Nephron (organoid): ENCODE results near the gene TSHZ3.

Experiments
- H3K27ac Mint-ChIP-seq, 3 experiments: 2 replicates each; pipeline ENCODE4 v1.8.0; 2020; ENCODE audit warnings: mixed read lengths in 3 of 3, mild to moderate bottlenecking in 2 of 3, moderate library complexity in 1 of 3
- H3K27me3 Mint-ChIP-seq: 2 replicates; pipeline ENCODE4 v1.8.0; 2021; ENCODE audit warnings: low read depth, mild to moderate bottlenecking, moderate library complexity, mixed read lengths
- H3K36me3 Mint-ChIP-seq: 2 replicates; pipeline ENCODE4 v1.8.0; 2020; ENCODE audit warnings: low read depth, mixed read lengths
- H3K4me1 Mint-ChIP-seq: 2 replicates; pipeline ENCODE4 v1.8.0; 2020; ENCODE audit warnings: mixed read lengths
- H3K4me3 Mint-ChIP-seq, 3 experiments: 2 replicates each; pipeline ENCODE4 v1.8.0; 2020; ENCODE audit warnings: mild to moderate bottlenecking in 3 of 3, mixed read lengths in 3 of 3, moderate library complexity in 2 of 3
- H3K9me3 Mint-ChIP-seq: 2 replicates; pipeline ENCODE4 v1.8.0; 2020; ENCODE audit warnings: mixed read lengths
- CTCF ChIP-seq, 3 experiments: fragments of 200-600 bp; sonication (generic); IDR thresholded peaks; one replicate each; pipeline ENCODE4 v1.5.0; 2021; ENCODE audit warnings: antibody characterized with exemption in 3 of 3; ENCODE audit not compliant: unreplicated experiment in 3 of 3

Gene TSHZ3

DNA sequence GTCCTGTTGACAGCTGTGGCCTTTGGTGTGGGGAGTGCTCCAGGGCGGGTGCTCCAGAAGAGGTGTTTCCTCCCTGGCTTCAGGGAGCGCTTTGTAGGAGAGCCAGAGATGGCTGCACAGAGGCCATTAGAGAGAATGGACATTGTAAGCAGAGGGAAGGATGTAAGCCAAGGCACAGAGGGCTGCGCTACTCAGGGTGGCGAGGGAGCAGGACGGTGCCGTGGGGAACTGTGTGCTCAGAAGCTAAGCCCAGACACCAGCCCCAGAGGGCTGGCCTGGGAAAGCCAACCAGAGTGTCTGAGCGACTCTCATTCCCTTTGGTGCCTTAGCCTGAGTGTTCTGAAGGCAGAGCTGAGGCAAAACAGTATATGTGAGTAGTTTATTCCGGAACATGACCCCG is 92.2 kb downstream of the TSHZ3 start:
- no peak for TF ChIP-seq CTCF (IDR thresholded peaks at IDR 0.05; ENCODE audit: unreplicated experiment in 3 of 3)
- peaks cover 18% of the 10 kb centered on the region for H3K27me3 Mint-ChIP-seq

DNA sequence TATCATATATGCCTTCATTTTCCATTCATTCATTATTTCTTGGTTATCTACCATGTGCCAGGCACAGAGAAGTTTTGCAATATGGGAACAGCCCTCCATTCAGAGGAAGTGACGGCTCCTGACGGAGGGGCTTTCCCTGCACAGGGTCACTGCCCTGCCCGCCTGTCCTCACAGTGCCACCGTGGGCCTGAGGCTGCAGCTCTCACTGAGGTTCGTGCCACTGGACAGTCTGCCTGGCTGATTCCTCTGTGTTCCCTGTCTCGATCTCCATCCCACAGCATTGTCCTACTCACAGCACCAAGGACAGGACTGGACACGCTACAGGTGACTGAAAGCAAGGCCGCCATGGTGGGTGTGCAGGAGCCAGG is 92.7 kb downstream of the TSHZ3 start:
- H3K9me3 Mint-ChIP-seq, result no peaks in the 10 kb centered on the region
- peak overlapping the region; percentile 37 to 69 (median 65) for H3K27ac Mint-ChIP-seq
- H3K27me3 Mint-ChIP-seq, result peaks cover 19% of the 10 kb centered on the region
- no peak for TF ChIP-seq CTCF (IDR thresholded peaks at IDR 0.05; ENCODE audit: unreplicated experiment in 3 of 3)
- no peaks in the 10 kb centered on the region for H3K36me3 Mint-ChIP-seq
- H3K4me3 Mint-ChIP-seq, result no peak overlapping the region
- H3K4me1 Mint-ChIP-seq, result peaks cover 81% of the 10 kb centered on the region

More for the DNA sequence above, 92.2 kb downstream of the TSHZ3 start:
- H3K9me3 Mint-ChIP-seq, result no peaks in the 10 kb centered on the region
- peaks cover 84% of the 10 kb centered on the region for H3K4me1 Mint-ChIP-seq
- H3K4me3 Mint-ChIP-seq, result no peak overlapping the region
- H3K27ac Mint-ChIP-seq, result peak overlapping the region; percentile 65 to 75 (median 69)
- no peaks in the 10 kb centered on the region for H3K36me3 Mint-ChIP-seq

- no peak overlapping the region for H3K4me3 Mint-ChIP-seq
- no peaks in the 10 kb centered on the region for H3K9me3 Mint-ChIP-seq
- peaks cover 19% of the 10 kb centered on the region for H3K27me3 Mint-ChIP-seq
- peaks cover 75% of the 10 kb centered on the region for H3K4me1 Mint-ChIP-seq
- TF ChIP-seq CTCF (IDR thresholded peaks at IDR 0.05; ENCODE audit: unreplicated experiment in 3 of 3), result no peak
- no peaks in the 10 kb centered on the region for H3K36me3 Mint-ChIP-seq
- H3K27ac Mint-ChIP-seq, result peak overlapping the region; percentile 74 to 80 (median 77)
Measured at GRCh38 chr19:31255831-31256592, 93.2 kb downstream of the TSHZ3 start.

GRCh38 chr19:31255174-31255799 is 93.9 kb downstream of the TSHZ3 start:
- H3K4me3 Mint-ChIP-seq, result peak overlapping the region in 1 of 3 experiments; percentile 24
- no peaks in the 10 kb centered on the region for H3K9me3 Mint-ChIP-seq
- H3K27me3 Mint-ChIP-seq, result peaks cover 19% of the 10 kb centered on the region
- peak overlapping the region; percentile 74 to 80 (median 77) for H3K27ac Mint-ChIP-seq
- TF ChIP-seq CTCF (IDR thresholded peaks at IDR 0.05; ENCODE audit: unreplicated experiment in 3 of 3), result no peak
- no peaks in the 10 kb centered on the region for H3K36me3 Mint-ChIP-seq
- H3K4me1 Mint-ChIP-seq, result peaks cover 73% of the 10 kb centered on the region

DNA sequence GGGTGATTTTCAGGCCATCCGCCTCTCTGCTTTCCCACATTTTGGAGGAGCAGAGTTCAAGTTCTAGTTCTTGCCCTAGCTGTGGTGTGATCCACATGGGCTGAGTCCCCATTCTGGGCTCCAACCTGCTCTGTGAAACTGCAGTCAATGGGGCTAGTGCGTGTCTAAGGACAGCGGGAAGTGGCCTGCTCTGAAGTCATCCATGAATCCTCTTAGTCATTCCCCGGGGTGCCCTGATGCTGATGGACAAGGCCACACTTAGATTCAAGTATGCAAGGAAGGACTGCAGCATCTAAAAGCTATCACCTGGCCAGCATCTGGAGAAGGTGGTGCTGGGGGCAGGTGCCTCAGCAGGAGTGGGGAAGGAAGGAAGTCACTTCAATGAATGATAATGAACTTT is 94.6 kb downstream of the TSHZ3 start:
- TF ChIP-seq CTCF (IDR thresholded peaks at IDR 0.05; ENCODE audit: unreplicated experiment in 3 of 3), result no peak
- Mint-ChIP-seq H3K27ac (peak overlapping the region; percentile 74 to 80 (median 77)), H3K4me3 (peak overlapping the region in 1 of 3 experiments; percentile 24), H3K36me3 (no peaks in the 10 kb centered on the region), H3K4me1 (peaks cover 69% of the 10 kb centered on the region), H3K27me3 (peaks cover 18% of the 10 kb centered on the region), H3K9me3 (no peaks in the 10 kb centered on the region)
